Measurements from ENCODE around the gene EFHC1.

- TF ChIP-seq POLR2AphosphoS5 (IDR thresholded peaks at IDR 0.05; ENCODE audit: low read depth, low read length) (no peak), REST (IDR thresholded peaks at IDR 0.05; ENCODE audit: insufficient read depth in 1 of 2, low read depth in 2 of 2, low read length in 2 of 2) (no peak), SIN3A (IDR thresholded peaks at IDR 0.05; ENCODE audit: borderline replicate concordance, insufficient read depth, low read length) (no peak), TAF1 (IDR thresholded peaks at IDR 0.05; ENCODE audit: borderline replicate concordance, insufficient read depth, low read length) (no peak)
Observed at GRCh38 chr6:52384145-52384766, 35.9 kb upstream of the EFHC1 start.
